HCT116 (cell line): ENCODE results near the gene DUSP3. TPM values are rescaled to one million over a fixed set of nuclear protein-coding genes. Genes with fewer than 3 reads are reported as not detected.

Experiments
- ATAC-seq: fragments of 200-7000 bp; cut with Tn5 transposase; 2 replicates; pipeline ENCODE4 v1.9.1; 2020; ENCODE audit warnings: mild to moderate bottlenecking, moderate library complexity
- BruUV-seq: library from RNA; stranded (reverse); fragments of 400-500 nt; replicated peaks from 2 replicates; lab custom pipeline; 2021; lab: Mats Ljungman, UMichigan
- CTCF ChIA-PET: fragments of 300-600 bp; sonication (Branson Sonifier 250); formaldehyde crosslinking; loops from one replicate; lab custom pipeline; 2021; ENCODE audit warnings: antibody characterized with exemption; lab: Charles Lee
- POLR2A ChIA-PET: fragments of 300-600, 350-600 bp; sonication (Branson Sonifier 250); formaldehyde crosslinking; loops from one replicate; lab custom pipeline; 2021; ENCODE audit warnings: antibody characterized with exemption; lab: Charles Lee
- RAD21 ChIA-PET, 2 experiments: fragments of 300-600 bp; sonication (Branson Sonifier 250); formaldehyde crosslinking; loops; one replicate each; lab custom pipeline; 2023; ENCODE audit warnings: low total read pairs in 2 of 2; ENCODE audit not compliant: uncharacterized antibody in 2 of 2, unreplicated experiment in 2 of 2, low non-redundant PET in 1 of 2; lab: Charles Lee
- DNase-seq: peaks from one replicate; pipeline ENCODE4 v3.0.0-alpha.2; 2010; ENCODE audit warnings: low read depth, low spot score
- H2AFZ ChIP-seq: fragments of 200-600 bp; shearing (Covaris generic), sonication (generic); 2 replicates; pipeline ENCODE4 v1.6.1; 2017; ENCODE audit warnings: low read depth, mixed run types, mixed read lengths, antibody characterized with exemption, low read length; ENCODE audit not compliant: poor library complexity, severe bottlenecking
- H3K27ac ChIP-seq: 2 replicates; pipeline ENCODE4 v1.5.1; 2012; ENCODE audit warnings: low read depth, low read length
- H3K27me3 ChIP-seq: fragments of 200-600 bp; sonication (generic); 2 replicates; pipeline ENCODE4 v1.6.1; 2016; ENCODE audit warnings: mixed run types, low read length, mixed read lengths; ENCODE audit not compliant: insufficient read depth
- H3K36me3 ChIP-seq, 2 experiments: fragments of 200-500 bp in 1 of 2; fragments of 200-600 bp in 1 of 2; sonication (Bioruptor generic) in 1 of 2; sonication (generic) in 1 of 2; 2 replicates each; pipeline versions ENCODE4 v1.5.1 to v1.6.1; 2014 to 2016; ENCODE audit warnings: low read length in 2 of 2, inconsistent platforms in 1 of 2, mixed read lengths in 1 of 2, mixed run types in 1 of 2; ENCODE audit not compliant: insufficient read depth in 2 of 2, control insufficient read depth in 1 of 2
- H3K4me1 ChIP-seq, 2 experiments: fragments of 200-600 bp in 1 of 2; sonication (generic) in 1 of 2; 2 replicates each; pipeline versions ENCODE4 v1.5.1 to v1.6.1; 2012 to 2017; ENCODE audit warnings: low read length in 2 of 2, inconsistent platforms in 1 of 2, mild to moderate bottlenecking in 1 of 2, mixed read lengths in 1 of 2, mixed run types in 1 of 2, moderate library complexity in 1 of 2; ENCODE audit not compliant: insufficient read depth in 2 of 2, control insufficient read depth in 1 of 2
- H3K4me2 ChIP-seq: fragments of 200-600 bp; sonication (generic); 2 replicates; pipeline ENCODE4 v1.6.1; 2017; ENCODE audit warnings: mixed run types, low read length, mixed read lengths
- H3K4me3 ChIP-seq, 2 experiments: fragments of 200-600 bp in 1 of 2; sonication (generic) in 1 of 2; replicated peaks in 1 of 2; 2 replicates each; pipeline ENCODE4 v1.5.1; 2011 to 2016; ENCODE audit warnings: low read length in 2 of 2, control low read depth in 1 of 2, low read depth in 1 of 2, mild to moderate bottlenecking in 1 of 2, mixed read lengths in 1 of 2, mixed run types in 1 of 2
- H3K79me2 ChIP-seq: fragments of 200-600 bp; sonication (generic); 2 replicates; pipeline ENCODE4 v1.6.1; 2017; ENCODE audit warnings: mild to moderate bottlenecking, mixed run types, low read length, moderate library complexity, mixed read lengths; ENCODE audit not compliant: insufficient read depth
- H3K9ac ChIP-seq: fragments of 200-600 bp; sonication (generic); 2 replicates; pipeline ENCODE4 v1.6.1; 2016; ENCODE audit warnings: low read length, mixed read lengths
- H3K9me2 ChIP-seq: fragments of 200-600 bp; sonication (generic), shearing (Covaris generic); 2 replicates; pipeline ENCODE4 v1.6.1; 2017; ENCODE audit warnings: mixed run types, mild to moderate bottlenecking, moderate library complexity; ENCODE audit not compliant: insufficient read depth
- H3K9me3 ChIP-seq, 2 experiments: fragments of 200-500 bp in 1 of 2; fragments of 200-600 bp in 1 of 2; sonication (Bioruptor generic) in 1 of 2; sonication (generic) in 1 of 2; 2 replicates each; pipeline ENCODE4 v1.6.1; 2014 to 2017; ENCODE audit warnings: low read length in 2 of 2, mixed read lengths in 2 of 2, inconsistent platforms in 1 of 2, low read depth in 1 of 2, mild to moderate bottlenecking in 1 of 2, mixed run types in 1 of 2, moderate library complexity in 1 of 2; ENCODE audit not compliant: control insufficient read depth in 1 of 2, insufficient read depth in 1 of 2
- H4K20me1 ChIP-seq: fragments of 200-600 bp; sonication (generic), shearing (Covaris generic); 2 replicates; pipeline ENCODE4 v1.6.1; 2017; ENCODE audit warnings: mixed run types, mild to moderate bottlenecking, moderate library complexity; ENCODE audit not compliant: insufficient read depth
- CBX3 ChIP-seq: IDR thresholded peaks from 2 replicates; pipeline ENCODE4 v1.6.1; 2012; ENCODE audit warnings: low read depth
- CEBPB ChIP-seq: IDR thresholded peaks from 2 replicates; pipeline ENCODE4 v1.6.1; 2012; ENCODE audit warnings: low read depth
- CTCF ChIP-seq, 3 experiments: fragments of 200-600 bp in 1 of 3; sonication (generic) in 1 of 3; IDR thresholded peaks in 2 of 3; conservative IDR thresholded peaks in 1 of 3; 2 replicates each; pipeline ENCODE4 v1.5.1; 2012 to 2017; ENCODE audit warnings: low read depth in 2 of 3, low read length in 2 of 3, antibody characterized with exemption in 1 of 3, borderline replicate concordance in 1 of 3, control low read depth in 1 of 3, mild to moderate bottlenecking in 1 of 3, mixed read lengths in 1 of 3, mixed run types in 1 of 3, moderate library complexity in 1 of 3; ENCODE audit not compliant: insufficient read depth in 1 of 3
- EGR1 ChIP-seq: IDR thresholded peaks from 2 replicates; pipeline ENCODE4 v1.6.1; 2012; ENCODE audit warnings: low read depth
- ELF1 ChIP-seq: IDR thresholded peaks from 2 replicates; pipeline ENCODE4 v1.6.1; 2012; ENCODE audit warnings: low read depth, borderline replicate concordance
- EZH2 ChIP-seq: fragments of 200-600 bp; sonication (generic); IDR thresholded peaks from 2 replicates; pipeline ENCODE4 v1.6.1; 2017; ENCODE audit warnings: antibody characterized with exemption, mixed run types
- FOSL1 ChIP-seq: IDR thresholded peaks from 2 replicates; pipeline ENCODE4 v1.6.1; 2012; ENCODE audit warnings: low read depth
- POLR2A ChIP-seq: IDR thresholded peaks from 2 replicates; pipeline ENCODE4 v1.7.0; 2011; ENCODE audit warnings: borderline replicate concordance; ENCODE audit not compliant: insufficient read depth, insufficient read length; ENCODE audit errors: extremely low read depth
- POLR2AphosphoS5 ChIP-seq: IDR thresholded peaks from 2 replicates; pipeline ENCODE4 v1.6.1; 2011; ENCODE audit warnings: mild to moderate bottlenecking, low read depth, low read length, moderate library complexity
- RAD21 ChIP-seq: IDR thresholded peaks from 2 replicates; pipeline ENCODE4 v1.6.1; 2012; ENCODE audit warnings: low read depth, mild to moderate bottlenecking
- REST ChIP-seq: IDR thresholded peaks from 2 replicates; pipeline ENCODE4 v1.6.1; 2012; ENCODE audit warnings: low read depth
- TCF7L2 ChIP-seq: IDR thresholded peaks from 2 replicates; pipeline ENCODE4 v1.7.0; 2011; ENCODE audit warnings: borderline replicate concordance, inconsistent platforms; ENCODE audit not compliant: insufficient read depth, insufficient read length; ENCODE audit errors: extremely low read depth
- ZBTB33 ChIP-seq: IDR thresholded peaks from 2 replicates; pipeline ENCODE4 v1.6.1; 2011; ENCODE audit warnings: mild to moderate bottlenecking, low read length, moderate library complexity; ENCODE audit not compliant: insufficient replicate concordance; ENCODE audit errors: extremely low read depth
- ZFX ChIP-seq: fragments of 450-650 bp; IDR thresholded peaks from 2 replicates; pipeline ENCODE4 v1.6.1; 2017
- intact Hi-C: fragments of 100-400 bp; cut with micrococcal nuclease; formaldehyde crosslinking; loops from 2 replicates; pipeline ENCODE4 v1.10.0; 2022
- total RNA-seq: library from RNA; stranded (reverse); gene quantifications from one replicate; pipeline ENCODE4 v1.2.1, GENCODE V29; 2021; ENCODE audit not compliant: unreplicated experiment

The DUSP3 gene
- total RNA-seq, 1 experiment from 2014 or later: 29.6 TPM

GRCh38 chr17:43788540-43788939 is 9.8 kb upstream of the DUSP3 start:
- H3K4me2 ChIP-seq: no peak overlapping the region
- H2AFZ ChIP-seq: no peak overlapping the region
- H3K4me3 ChIP-seq: no peak overlapping the region
- ATAC-seq (no peak), DNase-seq (no peak)
- no peaks in the 10 kb centered on the region for H3K79me2 ChIP-seq
- H3K36me3 ChIP-seq: no peaks in the 10 kb centered on the region
- H3K9me3 ChIP-seq: no peaks in the 10 kb centered on the region
- CTCF ChIA-PET: interaction anchor here (2.0 kb wide), 1 partner anchor 58 kb away, joined by 6 read pairs; the partner anchor contains the start of gene CD300LG
- BruUV-seq: no TSS peak
- intact Hi-C loops: no loop called here
- no peaks in the 10 kb centered on the region for H3K9me2 ChIP-seq
- H4K20me1 ChIP-seq: no peaks in the 10 kb centered on the region
- TF ChIP-seq CEBPB (no peak), ZFX (no peak), CBX3 (no peak), EZH2 (no peak), RAD21 (no peak), POLR2AphosphoS5 (no peak), ZBTB33 (no peak), POLR2A (no peak), CTCF (IDR thresholded peaks at IDR 0.05 in 2 of 3, conservative IDR thresholded peaks at IDR 0.05 in 1 of 3; ENCODE audit: borderline replicate concordance in 1 of 3, insufficient read depth in 1 of 3, low read depth in 2 of 3, low read length in 2 of 3) (no peak), EGR1 (no peak), ELF1 (no peak), FOSL1 (no peak), TCF7L2 (no peak), REST (no peak)
- RAD21 ChIA-PET: no interaction called here
- H3K4me1 ChIP-seq: peaks cover 10 to 12% of the 10 kb centered on the region in 2 experiments
- no peak overlapping the region for H3K27ac ChIP-seq
- POLR2A ChIA-PET: no interaction called here
- no peak overlapping the region for H3K9ac ChIP-seq
- H3K27me3 ChIP-seq: no peaks in the 10 kb centered on the region
